Ovary (tissue), 9 donors: ENCODE results near the gene KDM2B. TPM values are rescaled to one million over a fixed set of nuclear protein-coding genes. Genes with fewer than 3 reads are reported as not detected.

Source experiments
- DNase-seq, 5 donors: peaks; one replicate each; pipeline ENCODE4 v3.0.0-alpha.2; 2019 to 2020
- H3K27ac ChIP-seq, 2 donors: fragments of 200-600 bp; one replicate each; pipeline versions ENCODE4 v1.5.1 to v1.8.0; 2019 to 2022
- H3K27me3 ChIP-seq: fragments of 200-600 bp; one replicate; pipeline ENCODE4 v1.8.0; 2022
- H3K36me3 ChIP-seq: fragments of 200-600 bp; sonication (generic); one replicate; pipeline ENCODE4 v1.5.1; 2019
- H3K4me1 ChIP-seq: one replicate; pipeline ENCODE4 v1.8.1; 2013; ENCODE audit warnings: mild to moderate bottlenecking, moderate library complexity; ENCODE audit not compliant: insufficient read depth
- H3K4me3 ChIP-seq: fragments of 200-600 bp; sonication (generic); one replicate; pipeline ENCODE4 v1.5.1; 2017
- H3K9me3 ChIP-seq, 2 donors: fragments of 200-600 bp in 1 of 2; sonication (generic) in 1 of 2; one replicate each; pipeline versions ENCODE4 v1.5.1 to v1.8.1; 2013 to 2019; ENCODE audit warnings: mild to moderate bottlenecking in 1 of 2, moderate library complexity in 1 of 2
- CTCF ChIP-seq, 3 donors: fragments of 450-650 bp in 2 of 3; fragments of 200-600 bp in 1 of 3; IDR thresholded peaks; one replicate each; pipeline versions ENCODE4 v1.5.1 to v1.8.0; 2016 to 2022; ENCODE audit warnings: antibody characterized with exemption in 3 of 3, mild to moderate bottlenecking in 1 of 3
- EP300 ChIP-seq: sonication (generic); formaldehyde crosslinking; IDR thresholded peaks from one replicate; pipeline ENCODE4 v1.6.1; 2017; ENCODE audit warnings: antibody characterized with exemption
- POLR2A ChIP-seq: fragments of 450-650 bp; IDR thresholded peaks from one replicate; pipeline ENCODE4 v1.6.1; 2017; ENCODE audit warnings: antibody characterized with exemption, mild to moderate bottlenecking, moderate library complexity
- WGBS, 3 donors: extraction: QIAGEN DNeasy Blood & Tissue Kit in 1 of 3; methylation state at CpG; one replicate each; pipeline versions ENCODE4 v1.1.5 to v1.1.7; 2013 to 2017; 5-methylcytosine and 5-hydroxymethylcytosine counted together
- intact Hi-C, 4 donors: fragments of 100-400 bp; cut with DNase I; formaldehyde crosslinking; loops; one replicate each; pipeline versions ENCODE4 v1.11.0 to v1.15.1; 2022 to 2023
- polyA plus RNA-seq, 2 donors: library from polyadenylated mRNA; stranded (reverse); fragments of 200-250 nt in 1 of 2; fragments of 350-450 nt in 1 of 2; fragmentation: Illumina TruSeq in 1 of 2; extraction: RNeasy Lipid Tissue Mini Kit (QIAGEN cat#74804) in 1 of 2; gene quantifications; one replicate each; pipeline ENCODE4 v1.2.3, GENCODE V29; 2013 to 2014
- total RNA-seq, 7 donors: library from RNA; depleted of rRNA in 2 of 7; stranded (reverse); fragments of >200 nt in 2 of 7; fragmentation: NEBNext Ultra II Directional in 3 of 7; extraction: Animal tissue kit (Norgen Biotek cat#: 25700) in 3 of 7; gene quantifications; one replicate each; pipeline versions ENCODE4 v1.1.0 to v1.2.4, GENCODE V29; 2016 to 2023
- donor health status: DM: no; HTN: no; CAD: no; lungs with moderate emphysema.
- donor health status: DM: no; HTN: no; CAD: no.
- donor health status: Bipolar disorder and iron deficiency.
- donor health status: DM: yes; HTN: yes; CAD: no.
- donor health status: DM: no; HTN: no; CAD: no.
- donor health status: DM: yes; HTN: yes; CAD: no.

KDM2B gene
- total and polyA plus RNA-seq, 9 donors = 13.2 to 33.6 (median 23.4) TPM

GRCh38 chr12:121532503-121533393 is 48.1 kb downstream of the KDM2B start:
- Histone ChIP-seq H3K27ac (peak overlapping the region; percentile 44 to 75), H3K27me3 (no peaks in the 10 kb centered on the region), H3K36me3 (no peaks in the 10 kb centered on the region), H3K4me3 (no peak overlapping the region), H3K9me3 (no peaks in the 10 kb centered on the region), H3K4me1 (peaks cover 24% of the 10 kb centered on the region)
- WGBS, 3 donors = 28 to 40% (median 29%) methylated on average over 16 of the region's 16 CpGs
- TF ChIP-seq EP300 = no peak
- TF ChIP-seq POLR2A = no peak
- TF ChIP-seq CTCF (IDR thresholded peaks at IDR 0.05) = no peak
- peak in 4 of 5 donors; percentile 33 to 46 (median 40) for DNase-seq
- intact Hi-C loops = loop anchor here in 1 of 4 donors (10.0 kb wide), 1 partner anchor 92 kb away; the partner anchor contains the start of gene ORAI1

- 90 to 100% (median 94%) methylated on average over 1 of the region's 1 CpG for WGBS, 3 donors
- Histone ChIP-seq H3K9me3 (no peaks in the 10 kb centered on the region), H3K4me1 (peaks cover 24% of the 10 kb centered on the region), H3K27me3 (no peaks in the 10 kb centered on the region), H3K27ac (peak overlapping the region in 1 of 2 donors; percentile 13), H3K36me3 (no peaks in the 10 kb centered on the region), H3K4me3 (no peak overlapping the region)
- DNase-seq = no peak
- no peak for TF ChIP-seq POLR2A
- TF ChIP-seq EP300 = no peak
- no peak for TF ChIP-seq CTCF (IDR thresholded peaks at IDR 0.05)
- intact Hi-C loops = loop anchor here in 1 of 4 donors (10.0 kb wide), 1 partner anchor 93 kb away; the partner anchor contains the start of gene ORAI1
These were observed 49.5 kb downstream of the KDM2B start for GRCh38 chr12:121531356-121531750.

- H3K9me3 ChIP-seq = no peaks in the 10 kb centered on the region
- intact Hi-C loops = loop anchor here in 1 of 4 donors (10.0 kb wide), 1 partner anchor 94 kb away; the partner anchor contains the start of gene ORAI1
- 59 to 62% (median 60%) methylated on average over 6 of the region's 6 CpGs for WGBS, 3 donors
- no peaks in the 10 kb centered on the region for H3K27me3 ChIP-seq
- H3K4me3 ChIP-seq = no peak overlapping the region
- peak overlapping the region in 1 of 2 donors; percentile 13 for H3K27ac ChIP-seq
- peaks cover 24% of the 10 kb centered on the region for H3K4me1 ChIP-seq
- TF ChIP-seq CTCF (IDR thresholded peaks at IDR 0.05) (no peak), POLR2A (no peak)
- no peaks in the 10 kb centered on the region for H3K36me3 ChIP-seq
- DNase-seq = peak; percentile 59 to 77 (median 71)
These were observed 50.0 kb downstream of the KDM2B start for GRCh38 chr12:121530600-121531355.

GRCh38 chr12:121529184-121529583 is 51.6 kb downstream of the KDM2B start:
- DNase-seq = no peak
- 91 to 94% (median 94%) methylated on average over 7 of the region's 7 CpGs for WGBS, 3 donors
- intact Hi-C loops = no loop called here
- no peaks in the 10 kb centered on the region for H3K9me3 ChIP-seq
- H3K4me3 ChIP-seq = no peak overlapping the region
- TF ChIP-seq EP300 (no peak), POLR2A (no peak), CTCF (IDR thresholded peaks at IDR 0.05) (no peak)
- H3K27ac ChIP-seq = no peak overlapping the region
- H3K4me1 ChIP-seq = peaks cover 21% of the 10 kb centered on the region
- no peaks in the 10 kb centered on the region for H3K27me3 ChIP-seq
- H3K36me3 ChIP-seq = no peaks in the 10 kb centered on the region
